ENCODE results near the gene UBE2J1. TPM values are rescaled to one million over a fixed set of nuclear protein-coding genes. Genes with fewer than 3 reads are reported as not detected.
A peak's percentile ranks its signal among the peaks of the same experiment; 100 is the strongest.
"Not testable (repeated sequence)": the region's sequence is repeated elsewhere in the genome, so short reads cannot be mapped to it uniquely, and the experiment has no call there.

UBE2J1 gene
- total RNA-seq, 1 donor from 2014 or later = 32.8 TPM

- no peak for DNase-seq
- no peaks in the 10 kb centered on the region for H3K27me3 Mint-ChIP-seq
- TF ChIP-seq CTCF (IDR thresholded peaks at IDR 0.05) = no peak
- no peaks in the 10 kb centered on the region for H3K36me3 Mint-ChIP-seq (ENCODE audit: low read depth)
- intact Hi-C loops (cut with micrococcal nuclease) = no loop called here
- H3K4me1 Mint-ChIP-seq = peaks cover 14% of the 10 kb centered on the region
- ChIA-PET CTCF (no interaction called here), POLR2A (interaction anchor here (1.0 to 1.1 kb wide), 2 partner anchors 53 to 217 kb away, joined by 7 read pairs; partner anchors contain the start of gene PNRC1)
- H3K4me3 Mint-ChIP-seq = peak overlapping the region; percentile 24
- H3K27ac Mint-ChIP-seq = no peak overlapping the region
- ATAC-seq (ENCODE audit: low read depth) = peak; percentile 69
- peaks cover 2% of the 10 kb centered on the region for H3K9me3 Mint-ChIP-seq
These were observed 54.7 kb downstream of the UBE2J1 start for GRCh38 chr6:89297695-89298351.

- ATAC-seq (ENCODE audit: low read depth) (no peak), DNase-seq (no peak)
- Mint-ChIP-seq H3K4me3 (no peak overlapping the region), H3K4me1 (peaks cover 14% of the 10 kb centered on the region), H3K27ac (no peak overlapping the region), H3K36me3 (ENCODE audit: low read depth) (no peaks in the 10 kb centered on the region), H3K9me3 (peaks cover 2% of the 10 kb centered on the region), H3K27me3 (no peaks in the 10 kb centered on the region)
- TF ChIP-seq CTCF (IDR thresholded peaks at IDR 0.05) = no peak
- ChIA-PET CTCF (no interaction called here), POLR2A (no interaction called here)
- intact Hi-C loops (cut with micrococcal nuclease) = no loop called here
These were observed 56.5 kb downstream of the UBE2J1 start for GRCh38 chr6:89295981-89296380.

- peaks cover 14% of the 10 kb centered on the region for H3K4me1 Mint-ChIP-seq
- H3K4me3 Mint-ChIP-seq; intact Hi-C loops (cut with micrococcal nuclease): not testable (repeated sequence)
These were observed 57.4 kb downstream of the UBE2J1 start for GRCh38 chr6:89295116-89295515.

GRCh38 chr6:89291256-89291819 is 61.2 kb downstream of the UBE2J1 start:
- TF ChIP-seq CTCF (IDR thresholded peaks at IDR 0.05) = no peak
- H3K36me3 Mint-ChIP-seq (ENCODE audit: low read depth) = no peaks in the 10 kb centered on the region
- intact Hi-C loops (cut with micrococcal nuclease) = no loop called here
- ATAC-seq (ENCODE audit: low read depth) (no peak), DNase-seq (no peak)
- ChIA-PET POLR2A (no interaction called here), CTCF (no interaction called here)
- H3K9me3 Mint-ChIP-seq = peaks cover 7% of the 10 kb centered on the region
- no peaks in the 10 kb centered on the region for H3K27me3 Mint-ChIP-seq
- no peaks in the 10 kb centered on the region for H3K4me1 Mint-ChIP-seq
- no peak overlapping the region for H3K27ac Mint-ChIP-seq
- H3K4me3 Mint-ChIP-seq = no peak overlapping the region

More at GRCh38 chr6:89295116-89295515, 57.4 kb downstream of the UBE2J1 start:
- H3K27ac Mint-ChIP-seq; H3K27me3 Mint-ChIP-seq; POLR2A ChIA-PET; DNase-seq; CTCF ChIA-PET; ATAC-seq (ENCODE audit: low read depth); H3K36me3 Mint-ChIP-seq (ENCODE audit: low read depth); H3K9me3 Mint-ChIP-seq: not testable (repeated sequence)

GRCh38 chr6:89290401-89291155 is 61.9 kb downstream of the UBE2J1 start:
- peaks cover 7% of the 10 kb centered on the region for H3K9me3 Mint-ChIP-seq
- no peaks in the 10 kb centered on the region for H3K36me3 Mint-ChIP-seq (ENCODE audit: low read depth)
- no peaks in the 10 kb centered on the region for H3K4me1 Mint-ChIP-seq
- POLR2A ChIA-PET = no interaction called here
- H3K27me3 Mint-ChIP-seq = no peaks in the 10 kb centered on the region
- ATAC-seq (ENCODE audit: low read depth) (no peak), DNase-seq (no peak)
- intact Hi-C loops (cut with micrococcal nuclease) = no loop called here
- H3K4me3 Mint-ChIP-seq = no peak overlapping the region
- no peak overlapping the region for H3K27ac Mint-ChIP-seq
- no peak for TF ChIP-seq CTCF (IDR thresholded peaks at IDR 0.05)
- CTCF ChIA-PET = no interaction called here

Measured in activated B cell treated with CpG ODN at 0.5 μM for 24 hours (primary cell).